HG02623 (cell line): Measurements from ENCODE around the gene FMC1.
"Not testable (repeated sequence)": the region's sequence is repeated elsewhere in the genome, so short reads cannot be mapped to it uniquely, and the experiment has no call there.

Experiments
- ATAC-seq: cut with Tn5 transposase; IDR thresholded peaks from one replicate; pipeline ENCODE4 v1.9.1; 2021; ENCODE audit warnings: moderate library complexity; ENCODE audit not compliant: unreplicated experiment

FMC1 gene

GRCh38 chr7:139340037-139340807 is 915 bp upstream of the FMC1 start:
- peak; percentile 71 for ATAC-seq

- no peak for ATAC-seq
Measured at GRCh38 chr7:139340808-139341057, 404 bp upstream of the FMC1 start.

DNA sequence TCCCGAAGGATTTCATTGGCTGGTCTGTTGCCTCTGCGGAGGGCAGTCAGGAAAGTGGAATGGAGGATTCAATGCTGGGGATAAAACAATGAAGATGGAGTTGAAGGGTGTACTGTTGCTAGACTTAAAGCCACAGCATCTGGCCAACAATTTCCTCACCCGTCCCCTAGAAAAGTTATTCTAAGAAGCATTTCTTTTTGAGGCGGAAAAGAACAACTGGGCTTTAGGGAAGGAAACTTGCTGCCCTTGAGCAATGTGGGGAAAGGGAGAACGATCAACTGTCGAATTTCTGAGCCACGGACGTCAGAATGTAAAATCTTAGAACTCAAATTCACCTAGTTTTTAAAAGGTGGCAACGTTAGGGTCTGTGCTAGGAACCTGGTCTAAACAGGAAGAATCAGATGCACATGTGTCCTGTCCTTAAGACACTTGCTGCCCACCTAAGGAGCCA is 664 bp downstream of the FMC1 start:
- no peak for ATAC-seq

DNA sequence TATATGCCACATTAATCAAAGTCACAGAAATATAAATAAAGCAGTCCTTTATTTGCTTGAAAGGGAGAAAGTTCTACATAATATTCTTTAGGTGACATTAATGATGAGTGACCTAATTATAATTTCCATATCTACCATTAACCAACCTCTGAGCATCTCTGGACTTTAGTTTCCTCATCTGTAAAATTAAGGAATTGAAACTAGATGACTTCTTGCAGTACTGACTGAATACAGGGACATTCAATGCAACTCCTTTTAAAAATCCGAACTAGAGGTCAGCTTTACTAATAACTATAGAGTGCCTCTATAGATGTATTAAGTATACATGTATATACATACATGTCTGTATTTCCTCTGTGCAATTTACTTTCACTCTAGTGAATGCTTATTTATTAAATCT is 3.9 kb downstream of the FMC1 start:
- ATAC-seq = no peak

GRCh38 chr7:139351027-139351426 is 9.9 kb downstream of the FMC1 start:
- no peak for ATAC-seq

GRCh38 chr7:139354729-139355128 is 13.6 kb downstream of the FMC1 start:
- no peak for ATAC-seq

- no peak for ATAC-seq
Measured at GRCh38 chr7:139355320-139355719, 14.2 kb downstream of the FMC1 start.

DNA sequence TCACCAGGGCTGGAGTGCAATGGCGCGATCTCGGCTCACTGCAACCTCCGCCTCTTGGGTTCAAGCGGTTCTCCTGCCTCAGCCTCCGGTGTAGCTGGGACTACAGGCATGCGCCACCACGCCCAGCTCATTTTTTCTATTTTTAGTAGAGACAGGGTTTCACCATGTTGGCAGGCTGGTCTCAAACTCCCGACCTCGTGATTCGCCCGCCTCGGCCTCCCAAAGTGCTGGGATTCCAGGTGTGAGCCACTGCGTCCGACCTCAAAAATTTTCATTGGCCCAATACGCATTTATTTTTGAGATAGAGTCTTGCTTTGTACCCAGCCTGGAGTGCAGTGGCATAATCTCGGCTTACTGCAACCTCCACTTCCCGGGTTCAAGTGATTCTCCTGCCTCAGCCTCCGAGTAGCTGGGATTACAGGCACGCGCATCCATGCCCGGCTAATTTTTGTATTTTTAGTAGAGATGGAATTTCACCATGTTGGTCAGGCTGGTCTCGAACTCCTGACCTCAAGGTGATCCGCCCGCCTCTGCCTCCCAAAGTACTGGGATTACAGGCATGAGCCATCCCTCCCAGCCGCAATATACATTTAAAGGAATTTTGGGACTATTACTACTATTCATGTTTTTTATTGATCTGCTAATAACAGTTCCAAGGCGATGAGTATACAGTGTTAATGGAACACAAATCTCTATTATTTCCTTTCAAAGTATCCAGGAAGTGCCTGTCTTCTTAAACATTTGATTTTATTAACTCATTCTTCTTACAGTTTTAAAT is 16.8 kb downstream of the FMC1 start:
- ATAC-seq = not testable (repeated sequence)

DNA sequence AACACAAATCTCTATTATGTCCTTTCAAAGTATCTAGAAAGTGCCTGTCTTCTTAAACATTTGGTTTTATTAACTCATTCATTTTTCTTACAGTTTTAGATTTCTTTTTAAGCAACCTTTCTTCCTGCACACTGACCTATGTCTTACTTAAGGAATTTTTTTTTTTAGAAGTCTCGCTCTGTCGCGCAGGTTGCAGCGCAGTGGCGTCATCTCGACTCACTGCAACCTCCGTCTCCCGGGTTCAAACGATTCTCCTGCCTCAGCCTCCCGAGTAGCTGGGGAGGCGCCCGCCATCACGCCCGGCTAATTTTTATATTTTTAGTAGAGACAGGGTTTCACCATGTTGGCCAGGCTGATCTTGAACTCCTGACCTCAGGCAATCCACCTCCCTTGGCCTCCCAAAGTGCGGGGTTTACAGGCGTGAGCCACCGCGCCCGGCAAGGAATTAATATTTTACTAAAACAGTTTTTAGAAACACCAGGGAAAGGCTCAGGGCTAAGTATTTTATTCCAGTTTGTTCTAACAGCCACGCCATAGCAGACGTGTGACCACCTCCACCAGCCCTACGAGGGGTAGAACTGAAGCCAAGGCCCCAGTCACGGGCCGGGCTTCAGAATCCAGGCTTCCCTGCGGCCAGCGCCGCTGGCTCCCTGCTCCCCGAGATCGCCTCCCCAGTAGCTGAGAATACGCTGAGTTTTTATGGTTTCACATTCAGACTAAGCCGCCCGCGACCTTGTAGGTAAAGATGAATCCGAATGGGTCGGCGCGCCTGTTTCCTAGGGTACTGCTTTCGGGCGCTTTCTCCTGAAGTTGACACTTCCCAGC is 17.6 kb downstream of the FMC1 start:
- peak; percentile 3 for ATAC-seq

GRCh38 chr7:139359366-139360209 is 18.5 kb downstream of the FMC1 start, which contains the start of gene LUC7L2:
Gene LUC7L2, plus strand, starts transcription at chr7:139359894. Its CDS starts 368 bp downstream, at chr7:139360262.
- ATAC-seq = peak; percentile 69

DNA sequence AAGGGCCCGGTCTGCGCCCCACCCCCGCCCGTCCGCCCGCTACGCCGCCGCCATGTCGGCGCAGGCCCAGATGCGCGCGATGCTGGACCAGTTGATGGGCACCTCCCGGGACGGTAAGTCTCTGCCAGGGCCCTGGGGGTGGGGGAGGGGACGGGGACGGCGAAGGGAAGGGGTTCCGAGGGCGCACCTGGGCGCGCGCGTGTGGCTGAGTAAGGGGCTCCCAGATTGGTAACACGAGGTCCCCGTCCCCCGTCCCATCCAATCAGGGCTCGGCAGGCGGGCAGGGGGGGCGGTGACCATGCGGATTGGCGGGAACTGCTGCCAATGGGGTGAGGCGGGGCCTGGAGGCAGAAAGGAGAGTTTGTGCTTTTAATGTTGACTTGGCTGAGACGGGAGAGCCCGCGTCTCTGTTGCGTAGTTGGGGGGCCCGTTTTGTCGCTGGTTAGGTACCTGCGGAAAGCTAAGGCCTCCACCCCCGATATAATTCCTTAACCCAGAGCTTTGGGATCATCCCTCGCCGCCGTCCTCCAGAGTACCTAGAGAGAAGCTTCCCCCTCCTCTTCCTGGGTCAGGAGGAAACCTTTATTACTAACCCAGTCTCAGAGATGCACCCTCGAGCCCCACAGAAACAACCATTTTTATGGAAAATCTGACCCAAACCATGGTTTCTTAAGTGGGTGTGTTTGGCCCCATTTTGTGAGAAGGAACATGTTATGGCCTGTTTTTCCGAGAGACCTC is 19.2 kb downstream of the FMC1 start:
- peak; percentile 67 for ATAC-seq

DNA sequence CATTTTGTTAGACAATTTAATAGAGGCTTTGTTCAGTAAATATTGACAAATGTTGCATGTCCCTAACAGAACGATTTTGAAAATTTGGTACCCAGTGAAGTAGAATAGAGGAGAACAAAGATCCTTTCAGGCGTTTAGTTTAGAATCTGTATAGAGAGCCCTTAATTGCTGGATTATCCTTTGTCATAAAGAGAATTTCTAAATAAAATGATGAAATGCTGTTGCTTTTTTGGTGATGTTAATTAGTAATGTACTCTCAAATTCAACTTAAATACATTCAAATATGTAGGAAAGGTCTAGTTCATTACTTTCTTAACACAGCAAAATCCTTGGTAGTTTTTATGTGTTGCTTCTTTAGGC is 19.8 kb downstream of the FMC1 start:
- ATAC-seq = no peak

- no peak for ATAC-seq
Measured at GRCh38 chr7:139361523-139361922, 20.4 kb downstream of the FMC1 start.

DNA sequence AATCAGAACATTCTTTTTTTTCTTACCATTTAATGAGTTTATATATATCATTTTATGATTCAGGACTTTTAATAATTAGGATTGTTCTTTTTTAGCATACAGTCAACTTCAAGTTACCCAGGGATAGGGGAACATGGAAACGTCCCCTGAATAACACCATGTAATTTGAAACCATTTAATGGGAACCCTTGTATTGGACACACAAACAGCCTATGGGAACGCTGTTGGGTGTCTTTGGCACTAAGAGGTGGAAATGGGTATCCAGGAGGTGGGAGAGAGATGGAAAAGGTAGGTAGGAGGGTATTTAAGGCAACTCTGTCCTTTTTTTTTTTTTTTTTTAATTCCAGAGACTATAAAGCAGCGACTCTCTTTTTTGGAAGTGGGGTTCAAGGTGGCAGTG is 21.2 kb downstream of the FMC1 start:
- ATAC-seq = no peak

DNA sequence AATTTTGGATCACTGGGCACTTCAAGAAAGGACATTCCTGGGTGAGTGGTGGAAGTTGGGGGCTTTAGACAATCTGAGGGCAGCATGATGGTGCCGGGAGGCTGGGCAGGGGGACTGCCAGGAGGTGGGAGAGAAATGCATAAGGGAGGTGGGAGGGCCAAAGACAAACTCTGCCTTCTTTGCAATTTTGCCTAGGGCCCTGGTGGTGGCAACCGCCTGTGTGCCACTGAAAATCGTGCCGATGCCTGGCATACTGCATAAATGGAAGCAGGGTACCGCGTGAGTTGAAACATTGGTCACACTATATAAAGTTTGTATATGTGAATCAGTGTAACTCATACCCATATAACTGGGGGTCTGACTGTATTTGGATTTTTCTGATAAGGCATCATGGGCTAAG is 21.8 kb downstream of the FMC1 start:
- no peak for ATAC-seq

- no peak for ATAC-seq
Measured at GRCh38 chr7:139365336-139365735, 24.2 kb downstream of the FMC1 start.

GRCh38 chr7:139366400-139366799 is 25.3 kb downstream of the FMC1 start:
- no peak for ATAC-seq

DNA sequence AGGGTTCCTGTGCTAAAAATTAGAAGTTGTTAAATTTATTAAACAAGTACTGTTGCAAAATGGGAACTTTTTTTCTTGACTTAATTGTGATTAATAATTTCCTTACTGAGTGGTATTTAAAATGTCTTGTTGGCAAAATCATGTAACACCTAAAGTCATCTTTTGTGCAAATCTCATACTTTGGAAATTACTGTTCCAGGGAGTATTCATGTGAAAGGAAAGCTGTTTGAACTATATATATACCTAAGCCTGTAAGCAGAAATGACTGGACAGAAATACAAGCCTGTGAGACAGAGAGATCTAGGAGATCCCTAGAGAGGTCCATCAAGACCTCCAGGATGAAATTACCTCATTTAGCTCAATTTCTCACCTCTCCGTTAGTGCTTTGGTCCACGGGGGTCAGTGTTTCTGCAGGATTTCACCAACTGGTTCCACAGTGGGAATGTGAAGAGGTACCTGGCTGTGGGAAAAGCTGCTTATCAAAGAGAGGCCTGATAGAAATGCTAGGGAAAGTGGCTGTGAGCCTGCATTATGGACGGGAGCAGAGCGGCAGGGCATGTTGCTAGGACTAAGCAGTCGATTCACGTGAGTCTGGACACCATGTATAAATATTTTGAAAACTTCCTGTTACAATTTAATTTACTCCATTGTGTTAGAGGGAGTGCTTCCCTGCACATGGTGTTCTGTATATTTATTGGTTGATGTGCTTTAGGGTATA is 26.5 kb downstream of the FMC1 start:
- ATAC-seq = no peak

DNA sequence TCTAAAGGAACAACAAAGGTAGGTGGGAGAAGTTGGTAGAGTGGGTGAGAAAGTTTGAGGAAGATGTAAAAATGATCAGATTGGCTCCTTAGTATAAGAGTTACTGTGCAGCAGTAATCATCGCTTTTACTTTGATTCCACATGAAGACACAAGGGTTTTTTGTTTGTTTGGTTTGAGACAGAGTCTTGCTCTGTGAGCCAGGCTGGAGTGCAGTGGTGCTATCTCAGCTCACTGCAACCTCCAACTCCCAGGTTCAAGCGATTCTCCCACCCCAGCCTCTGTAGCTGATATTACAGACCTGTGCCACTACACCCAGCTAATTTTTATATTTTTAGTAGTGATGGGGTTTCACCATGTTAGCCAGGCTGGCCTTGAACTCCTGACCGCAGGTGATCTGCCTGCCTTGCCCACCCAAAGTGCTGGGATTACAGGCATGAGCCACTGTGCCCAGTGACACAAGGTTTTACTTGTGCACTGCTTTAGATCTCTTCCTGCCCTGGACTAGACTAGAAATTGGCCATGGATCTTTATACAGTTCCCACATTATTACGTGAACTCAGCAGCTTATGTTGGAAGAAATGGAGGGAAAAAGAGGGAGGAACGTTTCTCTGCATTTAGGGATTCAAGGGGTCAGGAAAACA is 29.3 kb downstream of the FMC1 start:
- no peak for ATAC-seq
